Uterus (tissue), 4 donors: ENCODE measurements around the gene GOSR2. TPM values are rescaled to one million over a fixed set of nuclear protein-coding genes. Genes with fewer than 3 reads are reported as not detected.

ENCODE experiments used
- DNase-seq, 2 donors: peaks; one replicate each; pipeline ENCODE4 v3.0.0-alpha.2; 2019 to 2020
- H3K27ac ChIP-seq, 2 donors: fragments of 200-600 bp; sonication (generic); 1 replicate in 1 of 2; 2 replicates in 1 of 2; pipeline ENCODE4 v1.5.1; 2016 to 2018
- H3K27me3 ChIP-seq, 2 donors: fragments of 200-600 bp; sonication (generic); one replicate each; pipeline ENCODE4 v1.5.1; 2018 to 2019; ENCODE audit warnings: control low read depth in 1 of 2
- H3K36me3 ChIP-seq, 2 donors: fragments of 200-600 bp; sonication (generic); one replicate each; pipeline ENCODE4 v1.5.1; 2019; ENCODE audit warnings: control low read depth in 1 of 2
- H3K4me1 ChIP-seq, 2 donors: fragments of 200-600 bp; sonication (generic); one replicate each; pipeline ENCODE4 v1.5.1; 2018 to 2019; ENCODE audit warnings: control low read depth in 1 of 2
- H3K4me3 ChIP-seq, 2 donors: fragments of 200-600 bp; sonication (generic); 1 replicate in 1 of 2; 2 replicates in 1 of 2; pipeline ENCODE4 v1.5.1; 2018 to 2019; ENCODE audit warnings: mild to moderate bottlenecking in 1 of 2
- H3K9me3 ChIP-seq, 2 donors: fragments of 200-600 bp; sonication (generic); one replicate each; pipeline ENCODE4 v1.5.1; 2019; ENCODE audit warnings: control low read depth in 1 of 2
- CTCF ChIP-seq, 4 experiments: fragments of 200-600 bp in 2 of 4; fragments of 450-650 bp in 2 of 4; sonication (generic) in 2 of 4; IDR thresholded peaks; one replicate each; pipeline ENCODE4 v1.5.1; 2016 to 2019; ENCODE audit warnings: antibody characterized with exemption in 4 of 4, mild to moderate bottlenecking in 2 of 4, moderate library complexity in 1 of 4
- POLR2A ChIP-seq, 2 donors: fragments of 450-650 bp; IDR thresholded peaks; one replicate each; pipeline ENCODE4 v1.6.1; 2016; ENCODE audit warnings: antibody characterized with exemption in 2 of 2, mild to moderate bottlenecking in 1 of 2, moderate library complexity in 1 of 2
- intact Hi-C: fragments of 100-400 bp; cut with DNase I; formaldehyde crosslinking; loops from one replicate; pipeline ENCODE4 v1.15.1; 2023; ENCODE audit warnings: low total_unique reads
- total RNA-seq, 4 donors: library from RNA; depleted of rRNA in 3 of 4; stranded (reverse); fragments of >200 nt in 3 of 4; gene quantifications; one replicate each; pipeline versions ENCODE4 v1.1.0 to v1.2.4, GENCODE V29; 2014 to 2023
- donor health status: DM: yes; HTN: yes; CAD: no.

Gene GOSR2
- total RNA-seq, 4 donors from 2014 or later, result 66.9 to 90.5 (median 77.2) TPM

GRCh38 chr17:46940692-46941404, 17.9 kb downstream of the GOSR2 start:
- no peaks in the 10 kb centered on the region for H3K27me3 ChIP-seq
- H3K36me3 ChIP-seq, result no peaks in the 10 kb centered on the region
- peaks cover 0 to 7% of the 10 kb centered on the region in 2 donors for H3K4me1 ChIP-seq
- no peak for TF ChIP-seq POLR2A (IDR thresholded peaks at IDR 0.05)
- peak; percentile 64 to 77 (median 73) for TF ChIP-seq CTCF (IDR thresholded peaks at IDR 0.05)
- intact Hi-C loops, result no loop called here
- no peaks in the 10 kb centered on the region for H3K9me3 ChIP-seq
- H3K4me3 ChIP-seq, result no peak overlapping the region
- H3K27ac ChIP-seq, result no peak overlapping the region
- peak; percentile 58 to 60 for DNase-seq

- Histone ChIP-seq H3K27ac (no peak overlapping the region), H3K4me3 (no peak overlapping the region), H3K27me3 (no peaks in the 10 kb centered on the region), H3K9me3 (no peaks in the 10 kb centered on the region), H3K36me3 (no peaks in the 10 kb centered on the region), H3K4me1 (peaks cover 0 to 7% of the 10 kb centered on the region in 2 donors)
- TF ChIP-seq POLR2A (IDR thresholded peaks at IDR 0.05), result no peak
- TF ChIP-seq CTCF (IDR thresholded peaks at IDR 0.05), result peak; percentile 44 to 70 (median 54)
- peak; percentile 48 to 55 for DNase-seq
- intact Hi-C loops, result no loop called here
These were observed 19.7 kb downstream of the GOSR2 start for GRCh38 chr17:46942441-46943217.

- Histone ChIP-seq H3K4me1 (peaks cover 0 to 7% of the 10 kb centered on the region in 2 donors), H3K27me3 (no peaks in the 10 kb centered on the region), H3K36me3 (no peaks in the 10 kb centered on the region), H3K4me3 (no peak overlapping the region), H3K9me3 (no peaks in the 10 kb centered on the region), H3K27ac (no peak overlapping the region)
- no peak for DNase-seq
- TF ChIP-seq CTCF (IDR thresholded peaks at IDR 0.05) (no peak), POLR2A (IDR thresholded peaks at IDR 0.05) (no peak)
- intact Hi-C loops, result no loop called here
These were observed 20.2 kb downstream of the GOSR2 start for GRCh38 chr17:46943218-46943500.

- Histone ChIP-seq H3K27me3 (no peaks in the 10 kb centered on the region), H3K9me3 (no peaks in the 10 kb centered on the region), H3K4me1 (peaks cover 0 to 7% of the 10 kb centered on the region in 2 donors), H3K36me3 (no peaks in the 10 kb centered on the region), H3K27ac (no peak overlapping the region), H3K4me3 (no peak overlapping the region)
- DNase-seq, result peak in 1 of 2 donors; percentile 25
- TF ChIP-seq POLR2A (IDR thresholded peaks at IDR 0.05), result no peak
- no peak for TF ChIP-seq CTCF (IDR thresholded peaks at IDR 0.05)
- intact Hi-C loops, result no loop called here
These were observed 20.8 kb downstream of the GOSR2 start for GRCh38 chr17:46943501-46944393.
